Mesenchymal stem cell (in vitro differentiated cells and primary cell): ENCODE measurements around the gene FLAD1.
A peak's percentile ranks its signal among the peaks of the same experiment; 100 is the strongest.

Experiments used
- DNase-seq: peaks from one replicate; pipeline ENCODE4 v3.0.0-alpha.2; 2013
- H2AFZ ChIP-seq: one replicate; pipeline ENCODE4 v1.6.1; 2013; ENCODE audit warnings: low read depth, mild to moderate bottlenecking, control low read depth, inconsistent platforms, low read length, moderate library complexity
- H2AK5ac ChIP-seq: 2 replicates; pipeline ENCODE4 v1.6.1; 2013; ENCODE audit warnings: low read length, moderate library complexity, mild to moderate bottlenecking, inconsistent platforms; ENCODE audit not compliant: severe bottlenecking
- H2BK120ac ChIP-seq: one replicate; pipeline ENCODE4 v1.6.1; 2013; ENCODE audit warnings: low read depth, mild to moderate bottlenecking, inconsistent platforms, low read length, moderate library complexity
- H2BK12ac ChIP-seq, 2 experiments: one replicate each; pipeline ENCODE4 v1.6.1; 2013; ENCODE audit warnings: inconsistent platforms in 2 of 2, low read length in 2 of 2, mild to moderate bottlenecking in 2 of 2, moderate library complexity in 2 of 2, control low read depth in 1 of 2
- H2BK15ac ChIP-seq: one replicate; pipeline ENCODE4 v1.6.1; 2013; ENCODE audit warnings: mild to moderate bottlenecking, low read depth, inconsistent platforms; ENCODE audit not compliant: poor library complexity, severe bottlenecking
- H2BK5ac ChIP-seq: 2 replicates; pipeline ENCODE4 v1.6.1; 2013; ENCODE audit warnings: low read depth, mild to moderate bottlenecking, low read length, control low read depth, inconsistent platforms; ENCODE audit not compliant: poor library complexity, severe bottlenecking
- H3K14ac ChIP-seq, 2 experiments: one replicate each; pipeline ENCODE4 v1.6.1; 2013; ENCODE audit warnings: inconsistent platforms in 2 of 2, low read length in 2 of 2, control low read depth in 1 of 2, mild to moderate bottlenecking in 1 of 2, moderate library complexity in 1 of 2
- H3K18ac ChIP-seq, 2 experiments: one replicate each; pipeline ENCODE4 v1.6.1; 2013; ENCODE audit warnings: inconsistent platforms in 2 of 2, low read length in 2 of 2, control low read depth in 1 of 2, low read depth in 1 of 2, mild to moderate bottlenecking in 1 of 2
- H3K23ac ChIP-seq, 2 experiments: one replicate each; pipeline ENCODE4 v1.6.1; 2013; ENCODE audit warnings: inconsistent platforms in 2 of 2, low read length in 2 of 2, mild to moderate bottlenecking in 2 of 2, moderate library complexity in 2 of 2, control low read depth in 1 of 2
- H3K27ac ChIP-seq: 2 replicates; pipeline ENCODE4 v1.5.1; 2013; ENCODE audit warnings: mild to moderate bottlenecking, moderate library complexity, low read length, control low read depth, inconsistent platforms; ENCODE audit not compliant: poor library complexity, severe bottlenecking
- H3K27me3 ChIP-seq, 2 experiments: 2 replicates each; pipeline versions ENCODE4 v1.6.1 to v1.7.0; 2013; ENCODE audit warnings: low read length in 2 of 2, mild to moderate bottlenecking in 2 of 2, moderate library complexity in 2 of 2, control low read depth in 1 of 2, inconsistent platforms in 1 of 2; ENCODE audit not compliant: control insufficient read depth in 1 of 2, insufficient read depth in 1 of 2
- H3K36me3 ChIP-seq, 2 experiments: 2 replicates each; pipeline versions ENCODE4 v1.6.1 to v1.7.0; 2013; ENCODE audit warnings: low read length in 2 of 2, control low read depth in 1 of 2, inconsistent platforms in 1 of 2, low read depth in 1 of 2, mild to moderate bottlenecking in 1 of 2; ENCODE audit not compliant: insufficient read depth in 2 of 2, control insufficient read depth in 1 of 2
- H3K4ac ChIP-seq, 2 experiments: one replicate each; pipeline ENCODE4 v1.6.1; 2013; ENCODE audit warnings: inconsistent platforms in 2 of 2, low read length in 2 of 2, mild to moderate bottlenecking in 2 of 2, moderate library complexity in 2 of 2, control low read depth in 1 of 2, low read depth in 1 of 2
- H3K4me1 ChIP-seq: 2 replicates; pipeline ENCODE4 v1.6.1; 2013; ENCODE audit warnings: low read depth, low read length, control low read depth; ENCODE audit not compliant: control insufficient read depth, insufficient read depth
- H3K4me2 ChIP-seq: 2 replicates; pipeline ENCODE4 v1.6.1; 2013; ENCODE audit warnings: low read length, mild to moderate bottlenecking, inconsistent platforms; ENCODE audit not compliant: poor library complexity, severe bottlenecking
- H3K4me3 ChIP-seq, 2 experiments: 2 replicates each; pipeline versions ENCODE4 v1.5.1 to v1.7.0; 2013; ENCODE audit warnings: low read length in 2 of 2, mild to moderate bottlenecking in 2 of 2, control low read depth in 1 of 2, low read depth in 1 of 2; ENCODE audit not compliant: insufficient read depth in 1 of 2
- H3K79me1 ChIP-seq: replicated peaks from 2 replicates; pipeline ENCODE4 v1.6.1; 2013; ENCODE audit warnings: mild to moderate bottlenecking, control low read depth, low read length, inconsistent platforms; ENCODE audit not compliant: poor library complexity, severe bottlenecking
- H3K9ac ChIP-seq: 2 replicates; pipeline ENCODE4 v1.7.0; 2013; ENCODE audit warnings: mild to moderate bottlenecking, low read length, moderate library complexity
- H3K9me3 ChIP-seq: 2 replicates; pipeline ENCODE4 v1.7.0; 2013; ENCODE audit warnings: mild to moderate bottlenecking, low read length; ENCODE audit not compliant: control insufficient read depth
- H4K8ac ChIP-seq: one replicate; pipeline ENCODE4 v1.6.1; 2013; ENCODE audit warnings: inconsistent platforms, mild to moderate bottlenecking, low read length, moderate library complexity
- H4K91ac ChIP-seq: one replicate; pipeline ENCODE4 v1.6.1; 2013; ENCODE audit warnings: mild to moderate bottlenecking, low read length, inconsistent platforms
- WGBS: methylation state at CpG from one replicate; pipeline ENCODE4 v1.1.7; 2013; ENCODE audit warnings: mixed read lengths; 5-methylcytosine and 5-hydroxymethylcytosine counted together

FLAD1 gene

DNA sequence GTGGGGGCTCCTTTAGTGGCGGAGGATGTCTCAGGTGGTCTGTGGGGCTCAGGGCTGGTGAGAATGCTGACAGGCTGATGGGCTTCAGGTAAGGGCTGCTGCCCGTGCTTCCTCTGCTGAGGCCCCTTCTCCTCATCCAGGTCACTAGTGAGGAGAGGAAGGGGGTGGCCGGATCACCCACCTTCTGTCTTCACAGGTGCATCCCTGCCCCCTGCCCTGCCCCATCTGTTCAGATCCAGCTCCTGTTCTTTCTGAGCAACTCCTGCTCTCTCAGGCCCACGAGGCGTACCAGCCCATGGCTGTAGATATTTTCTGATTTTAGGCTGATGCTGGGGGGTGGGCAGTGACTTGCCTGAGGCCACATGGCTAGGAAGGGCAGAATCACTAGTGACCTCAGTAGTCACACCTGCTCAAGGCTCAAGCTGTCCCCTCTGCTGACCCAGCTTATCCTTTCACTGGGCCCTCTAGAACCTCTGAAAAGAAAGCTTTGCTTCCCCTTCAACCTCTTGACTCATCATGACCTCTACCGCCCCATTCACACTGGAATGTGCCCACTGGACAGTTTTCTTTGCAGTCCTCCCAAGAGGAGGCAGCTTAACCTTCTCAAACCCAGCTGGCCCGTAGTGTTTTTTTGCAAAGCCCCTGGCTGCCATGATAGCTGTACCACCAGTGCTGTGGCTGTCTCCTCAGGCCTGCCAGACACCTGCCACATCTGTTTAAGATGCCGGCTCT lies 35.6 kb downstream of the FLAD1 start:
- DNase-seq, result peak; percentile 34
- Histone ChIP-seq H3K36me3 (peaks cover 28 to 32% of the 10 kb centered on the region in 2 experiments), H3K4ac (no peak overlapping the region), H4K91ac (peak overlapping the region; percentile 11), H3K9me3 (no peaks in the 10 kb centered on the region), H3K27ac (no peak overlapping the region), H3K23ac (no peak overlapping the region), H3K79me1 (peaks cover 8% of the 10 kb centered on the region), H2BK5ac (no peak overlapping the region), H4K8ac (no peak overlapping the region), H3K4me3 (peak overlapping the region in 1 of 2 experiments; percentile 50), H2AFZ (no peak overlapping the region), H2BK12ac (no peak overlapping the region), H3K9ac (peak overlapping the region; percentile 32), H3K4me2 (no peak overlapping the region), H3K18ac (no peak overlapping the region), H2BK15ac (no peak overlapping the region), H2BK120ac (peak overlapping the region; percentile 30), H3K27me3 (no peaks in the 10 kb centered on the region), H2AK5ac (no peak overlapping the region), H3K14ac (no peak overlapping the region), H3K4me1 (peaks cover 28% of the 10 kb centered on the region)
- 59% methylated on average over 4 of the region's 8 CpGs for WGBS

DNA sequence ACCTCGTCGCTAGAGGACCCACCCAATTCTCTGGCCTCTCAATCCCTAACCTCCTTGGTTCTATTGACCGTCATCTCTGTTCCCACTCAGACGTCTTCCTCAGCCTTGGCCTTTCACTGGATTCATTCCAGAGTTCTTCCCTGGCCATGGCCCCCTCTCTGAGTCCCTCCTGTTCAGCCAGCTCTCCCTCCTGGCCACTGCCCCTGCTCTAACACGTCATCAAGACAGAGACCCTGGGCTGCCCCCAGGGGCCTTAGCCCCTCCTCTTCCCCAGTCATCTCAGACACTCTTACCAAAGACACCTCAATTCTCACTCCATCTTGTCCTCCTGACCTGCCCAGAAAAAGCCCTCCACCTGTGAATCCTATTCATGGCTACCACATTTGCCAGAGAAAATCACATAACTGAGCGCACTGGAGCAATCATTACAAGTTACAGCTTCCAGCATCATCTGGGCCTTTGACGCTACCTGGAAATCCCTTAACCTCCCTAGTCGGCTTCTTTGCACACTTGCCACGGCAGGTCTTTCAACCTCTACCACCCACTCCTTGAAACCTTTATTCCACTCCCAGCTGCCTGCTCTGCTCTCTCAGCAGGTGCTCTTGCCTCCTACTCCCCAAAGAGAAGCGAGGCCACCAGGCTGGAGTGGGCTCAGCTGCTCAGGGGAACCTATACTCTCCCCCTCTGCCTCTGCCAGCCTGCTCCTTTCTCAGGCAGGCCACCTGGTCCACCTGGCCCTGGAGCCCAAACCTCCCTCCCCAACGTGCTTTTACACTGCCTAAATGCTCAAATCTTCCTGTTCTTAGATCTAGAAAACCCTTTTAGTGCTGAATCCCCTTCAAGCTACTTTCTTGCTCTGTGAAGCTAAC lies 36.5 kb downstream of the FLAD1 start:
- Histone ChIP-seq H2BK5ac (no peak overlapping the region), H4K91ac (peak overlapping the region; percentile 11), H2AFZ (no peak overlapping the region), H4K8ac (no peak overlapping the region), H3K79me1 (peaks cover 8% of the 10 kb centered on the region), H3K18ac (no peak overlapping the region), H3K14ac (no peak overlapping the region), H3K4me2 (no peak overlapping the region), H3K4me3 (peak overlapping the region in 1 of 2 experiments; percentile 50), H3K4me1 (peaks cover 28% of the 10 kb centered on the region), H3K9me3 (no peaks in the 10 kb centered on the region), H3K27me3 (no peaks in the 10 kb centered on the region), H3K27ac (no peak overlapping the region), H3K23ac (no peak overlapping the region), H2BK12ac (no peak overlapping the region), H3K9ac (no peak overlapping the region), H3K36me3 (peaks cover 21 to 24% of the 10 kb centered on the region in 2 experiments), H2BK120ac (no peak overlapping the region), H2AK5ac (no peak overlapping the region), H2BK15ac (no peak overlapping the region), H3K4ac (no peak overlapping the region)
- 85% methylated on average over 11 of the region's 11 CpGs for WGBS
- no peak for DNase-seq

DNA sequence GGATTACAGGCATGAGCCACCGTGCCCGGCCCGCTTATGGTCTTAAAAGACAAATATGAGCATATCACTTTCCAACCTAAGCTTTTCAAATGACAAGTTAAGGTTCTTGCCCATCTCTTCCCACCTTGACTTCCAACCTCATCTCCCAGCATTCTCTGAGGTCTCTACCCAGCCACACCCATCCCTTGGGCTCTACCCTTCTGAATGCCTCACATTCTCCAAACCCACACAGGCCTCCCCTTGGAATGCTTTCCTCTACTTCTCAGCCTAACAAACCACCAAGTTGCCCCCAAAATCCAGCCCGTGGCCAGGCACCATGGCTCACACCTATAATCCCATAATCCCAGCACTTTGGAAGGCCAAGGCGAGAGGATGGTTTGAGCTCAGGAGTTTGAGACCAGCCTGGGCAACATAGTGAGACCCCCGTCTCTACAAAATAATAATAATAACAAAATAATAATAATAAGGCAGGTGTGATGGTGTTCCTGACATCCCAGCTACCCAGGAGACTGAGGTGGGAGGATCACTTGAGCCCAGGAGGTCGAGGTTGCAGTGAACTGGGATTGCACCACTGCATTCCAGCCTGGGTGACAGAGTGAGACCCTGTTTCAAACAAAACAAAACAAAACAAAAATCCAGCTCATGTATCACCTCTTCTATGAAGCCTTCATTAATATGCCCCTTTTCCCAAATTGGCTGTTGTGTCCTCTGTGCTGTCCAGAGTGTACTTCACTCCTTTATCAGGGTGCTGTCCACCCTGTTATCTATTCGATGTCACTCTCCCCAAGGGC lies 39.2 kb downstream of the FLAD1 start:
- no peak overlapping the region for H2AK5ac ChIP-seq
- no peak overlapping the region for H3K4me3 ChIP-seq
- H3K4ac ChIP-seq, result no peak overlapping the region
- H3K14ac ChIP-seq, result no peak overlapping the region
- H3K18ac ChIP-seq, result no peak overlapping the region
- H3K23ac ChIP-seq, result no peak overlapping the region
- no peak overlapping the region for H2BK12ac ChIP-seq
- H4K91ac ChIP-seq, result no peak overlapping the region
- no peak overlapping the region for H2BK120ac ChIP-seq
- H3K27ac ChIP-seq, result no peak overlapping the region
- H2AFZ ChIP-seq, result no peak overlapping the region
- H3K9ac ChIP-seq, result no peak overlapping the region
- no peak for DNase-seq
- no peaks in the 10 kb centered on the region for H3K27me3 ChIP-seq
- WGBS, result 93% methylated on average over 7 of the region's 8 CpGs
- peaks cover 28% of the 10 kb centered on the region for H3K4me1 ChIP-seq
- no peak overlapping the region for H3K4me2 ChIP-seq
- H3K79me1 ChIP-seq, result peaks cover 8% of the 10 kb centered on the region
- H3K36me3 ChIP-seq, result no peaks in the 10 kb centered on the region
- no peak overlapping the region for H2BK5ac ChIP-seq
- H2BK15ac ChIP-seq, result no peak overlapping the region
- H3K9me3 ChIP-seq, result no peaks in the 10 kb centered on the region
- H4K8ac ChIP-seq, result no peak overlapping the region

DNA sequence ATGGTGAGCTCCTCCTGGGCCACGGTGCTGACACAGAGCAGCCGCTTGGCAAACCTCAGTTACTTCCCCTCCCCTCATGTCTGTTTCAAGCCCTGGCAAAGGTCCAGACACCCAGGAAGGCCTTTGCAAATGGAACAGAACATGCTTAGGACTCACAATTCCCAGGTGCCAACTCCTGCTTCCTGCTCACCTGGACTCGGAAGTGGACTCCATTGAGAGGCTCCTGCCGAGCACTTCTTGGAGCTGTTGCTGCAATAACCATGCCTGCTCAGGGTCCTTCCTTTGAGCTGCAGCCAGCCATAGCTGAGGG lies 39.7 kb downstream of the FLAD1 start:
- Histone ChIP-seq H3K4me2 (no peak overlapping the region), H3K4me1 (peaks cover 24% of the 10 kb centered on the region), H3K4me3 (no peak overlapping the region), H3K23ac (no peak overlapping the region), H3K36me3 (no peaks in the 10 kb centered on the region), H3K27me3 (no peaks in the 10 kb centered on the region), H4K8ac (no peak overlapping the region), H2BK5ac (no peak overlapping the region), H2BK15ac (no peak overlapping the region), H2BK12ac (no peak overlapping the region), H3K9ac (no peak overlapping the region), H3K27ac (no peak overlapping the region), H2BK120ac (no peak overlapping the region), H2AK5ac (no peak overlapping the region), H3K4ac (no peak overlapping the region), H3K79me1 (peaks cover 7% of the 10 kb centered on the region), H3K18ac (no peak overlapping the region), H3K14ac (no peak overlapping the region), H2AFZ (no peak overlapping the region), H4K91ac (no peak overlapping the region), H3K9me3 (no peaks in the 10 kb centered on the region)
- WGBS, result 90% methylated on average over 4 of the region's 4 CpGs
- no peak for DNase-seq
